ENCODE data around the gene SORCS3. TPM values are rescaled to one million over a fixed set of nuclear protein-coding genes. Genes with fewer than 3 reads are reported as not detected.

SORCS3 gene
- total RNA-seq, 1 donor from 2014 or later, result 2.0 TPM

GRCh38 chr10:105284476-105285215, 643.6 kb downstream of the SORCS3 start:
- no peaks in the 10 kb centered on the region for H3K27me3 Mint-ChIP-seq (ENCODE audit: unreplicated experiment)
- no peak for DNase-seq
- no peak overlapping the region for H3K4me3 Mint-ChIP-seq (ENCODE audit: unreplicated experiment)
- H3K4me1 Mint-ChIP-seq (ENCODE audit: low read depth, unreplicated experiment), result peaks cover 15% of the 10 kb centered on the region
- H3K36me3 Mint-ChIP-seq (ENCODE audit: unreplicated experiment), result no peaks in the 10 kb centered on the region
- no peak for TF ChIP-seq CTCF (IDR thresholded peaks at IDR 0.05; ENCODE audit: partially characterized antibody, unreplicated experiment)
- no peaks in the 10 kb centered on the region for H3K9me3 Mint-ChIP-seq (ENCODE audit: unreplicated experiment)
- no peak overlapping the region for H3K27ac Mint-ChIP-seq (ENCODE audit: unreplicated experiment)

- H3K36me3 Mint-ChIP-seq (ENCODE audit: unreplicated experiment), result no peaks in the 10 kb centered on the region
- no peak for DNase-seq
- no peak overlapping the region for H3K27ac Mint-ChIP-seq (ENCODE audit: unreplicated experiment)
- H3K27me3 Mint-ChIP-seq (ENCODE audit: unreplicated experiment), result no peaks in the 10 kb centered on the region
- TF ChIP-seq CTCF (IDR thresholded peaks at IDR 0.05; ENCODE audit: partially characterized antibody, unreplicated experiment), result no peak
- H3K4me1 Mint-ChIP-seq (ENCODE audit: low read depth, unreplicated experiment), result no peaks in the 10 kb centered on the region
- no peaks in the 10 kb centered on the region for H3K9me3 Mint-ChIP-seq (ENCODE audit: unreplicated experiment)
- H3K4me3 Mint-ChIP-seq (ENCODE audit: unreplicated experiment), result no peak overlapping the region
Observed at GRCh38 chr10:105288026-105288425, 646.9 kb downstream of the SORCS3 start.

GRCh38 chr10:105288613-105289012, 647.5 kb downstream of the SORCS3 start:
- Mint-ChIP-seq H3K9me3 (ENCODE audit: unreplicated experiment) (no peaks in the 10 kb centered on the region), H3K27me3 (ENCODE audit: unreplicated experiment) (no peaks in the 10 kb centered on the region), H3K36me3 (ENCODE audit: unreplicated experiment) (no peaks in the 10 kb centered on the region), H3K27ac (ENCODE audit: unreplicated experiment) (no peak overlapping the region), H3K4me1 (ENCODE audit: low read depth, unreplicated experiment) (no peaks in the 10 kb centered on the region), H3K4me3 (ENCODE audit: unreplicated experiment) (no peak overlapping the region)
- no peak for TF ChIP-seq CTCF (IDR thresholded peaks at IDR 0.05; ENCODE audit: partially characterized antibody, unreplicated experiment)
- no peak for DNase-seq

GRCh38 chr10:105291571-105291970, 650.5 kb downstream of the SORCS3 start:
- Mint-ChIP-seq H3K36me3 (ENCODE audit: unreplicated experiment) (no peaks in the 10 kb centered on the region), H3K27ac (ENCODE audit: unreplicated experiment) (no peak overlapping the region), H3K4me3 (ENCODE audit: unreplicated experiment) (no peak overlapping the region), H3K9me3 (ENCODE audit: unreplicated experiment) (no peaks in the 10 kb centered on the region), H3K27me3 (ENCODE audit: unreplicated experiment) (no peaks in the 10 kb centered on the region), H3K4me1 (ENCODE audit: low read depth, unreplicated experiment) (no peaks in the 10 kb centered on the region)
- TF ChIP-seq CTCF (IDR thresholded peaks at IDR 0.05; ENCODE audit: partially characterized antibody, unreplicated experiment), result no peak
- DNase-seq, result no peak

- DNase-seq, result no peak
- TF ChIP-seq CTCF (IDR thresholded peaks at IDR 0.05; ENCODE audit: partially characterized antibody, unreplicated experiment), result no peak
- Mint-ChIP-seq H3K36me3 (ENCODE audit: unreplicated experiment) (no peaks in the 10 kb centered on the region), H3K9me3 (ENCODE audit: unreplicated experiment) (no peaks in the 10 kb centered on the region), H3K4me1 (ENCODE audit: low read depth, unreplicated experiment) (no peaks in the 10 kb centered on the region), H3K4me3 (ENCODE audit: unreplicated experiment) (no peak overlapping the region), H3K27ac (ENCODE audit: unreplicated experiment) (no peak overlapping the region), H3K27me3 (ENCODE audit: unreplicated experiment) (no peaks in the 10 kb centered on the region)
Observed at GRCh38 chr10:105292236-105292635, 651.1 kb downstream of the SORCS3 start.
